Caki2 (cell line): ENCODE results near the gene DNAAF1. TPM values are rescaled to one million over a fixed set of nuclear protein-coding genes. Genes with fewer than 3 reads are reported as not detected.
"Not testable (repeated sequence)": the region's sequence is repeated elsewhere in the genome, so short reads cannot be mapped to it uniquely, and the experiment has no call there.

Experiments
- DNase-seq: peaks from one replicate; pipeline ENCODE4 v3.0.0-alpha.2; 2015; ENCODE audit warnings: low read depth
- in situ Hi-C: cut with HindIII; loops from 2 replicates; pipeline ENCODE4 v1.10.0; 2016; ENCODE audit warnings: low sequenced_read_pairs, low pct_unique_long_range_greater_than_20kb, mixed read lengths
- total RNA-seq: library from RNA; depleted of rRNA; stranded (reverse); fragments of >200 nt; shearing (Covaris generic); gene quantifications from 2 replicates; pipeline ENCODE4 v1.2.3, GENCODE V29; 2014; ENCODE audit warnings: low replicate concordance

DNAAF1 gene
- total RNA-seq, 1 experiment from 2014 or later, result 0.64 TPM

DNA sequence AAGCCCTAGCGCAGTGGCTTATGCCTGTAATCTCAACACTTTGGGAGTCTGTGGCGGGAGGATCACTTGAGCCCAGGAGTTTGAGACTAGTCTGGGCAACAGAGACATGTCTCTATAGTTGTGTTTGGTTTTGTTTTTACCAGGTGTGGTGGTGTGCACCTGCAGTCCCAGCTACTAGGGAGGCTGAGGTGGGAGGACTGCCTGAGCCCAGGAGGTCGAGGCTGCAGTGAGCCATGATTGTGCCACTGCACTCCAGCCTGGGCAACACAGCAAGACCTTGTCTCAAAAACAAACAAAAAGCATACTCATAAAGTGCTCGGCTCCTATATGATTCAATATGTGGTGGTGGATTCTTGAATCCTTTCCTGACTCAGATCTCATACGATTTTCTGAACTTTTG, 26.8 kb upstream of the DNAAF1 start:
- in situ Hi-C loops, DNase-seq: not testable (repeated sequence)

DNA sequence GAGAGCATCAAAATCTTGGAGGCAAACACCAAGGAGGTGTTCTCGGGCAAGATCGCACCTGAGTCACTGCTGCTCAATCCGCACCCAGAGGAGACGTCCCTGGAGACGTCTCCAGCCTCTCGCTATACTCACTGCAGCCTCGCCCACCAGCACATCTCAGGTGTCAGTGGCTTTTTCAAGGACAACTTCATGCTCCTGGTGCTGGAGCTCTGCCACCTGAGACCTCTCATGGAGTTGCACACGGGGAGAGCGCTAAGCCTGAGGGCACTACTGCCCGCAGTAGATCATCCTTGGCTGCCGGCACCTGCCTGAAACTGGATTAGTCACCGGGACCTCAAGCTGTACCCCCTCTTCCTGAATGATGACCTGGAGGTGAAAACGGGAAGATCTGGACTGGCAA, 25.7 kb upstream of the DNAAF1 start:
- DNase-seq, result no peak
- in situ Hi-C loops, result no loop called here

DNA sequence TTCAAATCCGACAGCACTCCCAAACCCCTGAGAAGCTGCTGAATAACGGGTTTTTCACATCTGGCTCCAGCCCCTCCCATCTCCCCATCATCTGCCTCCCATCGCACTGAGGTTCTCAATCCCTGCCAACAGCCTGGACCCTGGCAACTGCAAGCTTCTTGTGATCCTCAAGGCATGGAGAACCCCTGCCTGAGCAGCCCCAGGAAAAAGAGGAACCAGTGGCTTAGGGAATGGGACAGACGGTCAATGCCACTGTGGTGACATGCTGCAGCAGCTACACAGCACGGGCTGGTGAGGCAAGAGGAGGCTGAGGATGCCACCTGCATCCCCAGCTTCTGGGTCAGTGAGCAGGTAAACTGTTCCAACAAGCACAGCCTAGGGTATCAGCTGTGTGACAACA, 25.1 kb upstream of the DNAAF1 start:
- no peak for DNase-seq
- in situ Hi-C loops, result no loop called here

DNA sequence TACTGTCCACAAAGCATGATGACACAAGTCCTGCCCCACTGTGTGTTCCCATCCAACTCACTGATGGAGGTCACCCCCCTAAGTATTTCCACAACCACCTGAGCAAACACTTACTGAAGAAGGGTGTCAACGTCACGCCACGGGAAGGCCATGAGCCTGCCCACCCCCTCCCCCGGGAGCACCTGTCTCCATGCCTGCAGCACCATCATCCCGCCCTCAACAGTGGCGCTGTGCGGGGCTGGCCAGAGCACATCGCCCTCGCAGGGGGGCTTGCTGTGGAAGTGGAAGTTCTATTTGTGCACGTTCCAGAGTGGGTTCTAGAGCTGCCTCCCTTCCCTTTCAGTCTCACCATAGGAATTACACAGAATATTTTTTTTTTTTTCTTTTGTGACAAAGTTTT, 24.1 kb upstream of the DNAAF1 start:
- in situ Hi-C loops, result no loop called here
- no peak for DNase-seq

DNA sequence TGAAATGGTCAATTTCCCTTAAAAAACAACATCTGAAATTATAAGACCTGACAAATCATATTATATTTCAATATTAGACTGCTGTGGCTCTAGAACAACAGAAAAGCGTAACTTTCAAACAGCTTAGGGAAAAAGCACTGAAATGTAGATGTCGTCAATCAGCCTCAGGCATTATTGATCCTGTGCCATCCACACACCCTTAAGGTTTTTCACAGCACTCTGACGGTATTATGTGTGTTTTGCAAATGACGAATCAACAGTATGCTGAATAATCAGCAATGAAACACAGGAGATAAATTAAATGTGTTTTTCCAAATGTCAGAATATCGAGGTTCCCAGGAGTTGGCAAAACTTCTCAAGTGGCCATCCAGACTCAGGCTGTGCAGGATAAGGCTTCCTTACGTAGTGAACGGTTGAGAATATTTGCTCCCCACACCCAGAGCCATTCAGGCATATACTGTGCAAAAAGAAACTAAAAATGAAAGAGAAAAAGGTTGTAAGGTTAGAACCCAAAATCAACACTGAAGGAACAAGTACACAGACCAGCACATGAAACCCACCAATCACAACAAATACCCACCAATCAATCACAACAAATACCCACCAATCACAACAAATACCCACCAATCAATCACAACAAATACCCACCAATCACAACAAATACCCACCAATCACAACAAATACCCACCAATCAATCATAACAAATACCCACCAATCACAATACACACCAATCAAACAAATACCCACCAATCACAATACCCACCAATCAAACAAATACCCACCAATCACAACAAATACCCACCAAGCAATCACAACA, 20.6 kb upstream of the DNAAF1 start:
- in situ Hi-C loops, result no loop called here
- DNase-seq, result no peak

DNA sequence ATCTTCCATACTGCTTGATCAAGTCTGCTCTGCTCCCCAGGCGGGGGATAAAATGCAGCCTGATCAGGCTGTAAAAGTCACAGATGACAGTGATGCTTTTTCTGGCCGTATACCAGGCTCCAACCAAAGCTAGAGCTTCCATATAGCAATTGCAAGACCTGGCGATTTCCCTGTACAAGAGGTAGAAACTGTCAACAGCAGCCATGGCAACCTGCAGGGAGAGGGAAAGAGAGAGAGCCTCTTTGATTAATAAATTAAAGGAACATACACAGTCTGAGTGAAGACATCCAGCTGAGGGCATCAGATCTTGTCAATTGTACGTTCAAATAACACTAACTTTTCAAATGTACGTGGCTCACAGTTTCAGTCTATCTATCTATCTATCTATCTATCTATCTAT, 14.0 kb upstream of the DNAAF1 start:
- in situ Hi-C loops, result no loop called here

DNA sequence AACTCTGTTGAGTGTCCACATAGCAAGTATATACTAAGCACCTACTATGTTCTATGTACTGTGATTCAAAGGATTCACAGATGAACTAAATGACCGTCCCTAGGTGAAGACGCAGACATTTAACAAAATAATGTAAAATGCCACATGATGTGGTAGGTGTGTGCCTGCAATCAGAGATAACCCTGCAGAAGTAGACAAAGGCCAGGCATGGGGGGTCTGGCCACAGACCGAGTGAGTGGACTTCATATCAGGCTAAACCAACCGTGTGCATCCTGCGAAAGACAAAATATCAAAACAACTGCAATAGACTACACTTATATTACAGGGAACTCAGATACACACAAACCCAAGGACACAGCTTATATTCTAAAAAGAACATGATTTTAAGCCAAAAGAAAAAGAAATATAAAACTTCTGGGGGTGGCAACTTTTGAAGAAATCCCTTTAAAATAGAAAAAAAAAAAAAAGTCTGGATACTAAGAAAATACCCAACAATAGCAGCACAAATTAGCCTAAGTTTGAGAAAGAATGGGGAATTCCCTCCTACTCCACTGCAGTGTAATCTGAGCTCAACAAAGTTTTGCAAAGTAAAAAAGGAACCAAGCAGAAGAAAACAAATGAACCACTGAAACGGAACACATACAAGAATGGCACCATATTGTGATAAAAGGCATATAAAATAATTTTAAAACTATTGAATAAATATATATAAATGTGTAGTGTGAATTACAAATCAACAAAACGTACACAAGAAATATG, 12.4 kb upstream of the DNAAF1 start:
- DNase-seq, result no peak
- in situ Hi-C loops, result no loop called here

More for the DNA sequence above, 14.0 kb upstream of the DNAAF1 start:
- DNase-seq, result no peak

DNA sequence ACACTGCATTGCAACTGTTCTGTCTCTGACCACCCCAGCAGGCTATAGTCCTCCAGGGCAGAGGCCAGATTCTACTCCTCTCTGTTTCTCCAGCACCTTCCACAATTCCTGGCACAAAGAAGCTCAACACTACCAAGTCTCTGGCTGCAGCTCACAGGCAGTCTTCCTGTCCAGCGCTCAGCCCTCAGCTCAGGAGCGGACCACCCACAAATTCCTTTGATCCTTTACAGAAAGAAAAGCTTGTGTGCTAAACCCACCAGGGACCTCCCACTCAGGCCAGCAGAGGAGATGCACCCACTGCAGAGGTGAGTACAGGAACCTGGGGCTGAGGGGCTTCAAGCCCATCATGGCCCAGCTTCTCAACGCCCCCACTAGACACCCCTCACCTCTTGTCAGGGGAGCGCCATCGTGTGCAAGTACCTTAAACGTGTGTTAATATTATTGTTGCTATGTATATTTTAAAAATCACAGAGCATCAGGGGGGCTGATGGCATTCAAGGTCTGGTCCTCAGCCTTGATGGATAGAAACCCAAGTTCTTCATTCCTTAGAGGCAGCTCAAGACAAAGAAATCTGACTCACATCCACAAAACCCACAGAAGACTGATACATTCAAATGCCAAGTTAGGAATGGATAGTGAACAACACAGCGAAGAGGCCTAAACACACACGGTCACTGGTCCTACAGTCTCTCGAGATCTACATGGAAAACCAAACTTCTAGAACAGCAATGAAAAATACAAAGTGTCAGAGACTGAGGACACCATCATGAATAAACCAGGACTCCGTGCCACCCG, 8.6 kb upstream of the DNAAF1 start:
- in situ Hi-C loops, result no loop called here
- no peak for DNase-seq

DNA sequence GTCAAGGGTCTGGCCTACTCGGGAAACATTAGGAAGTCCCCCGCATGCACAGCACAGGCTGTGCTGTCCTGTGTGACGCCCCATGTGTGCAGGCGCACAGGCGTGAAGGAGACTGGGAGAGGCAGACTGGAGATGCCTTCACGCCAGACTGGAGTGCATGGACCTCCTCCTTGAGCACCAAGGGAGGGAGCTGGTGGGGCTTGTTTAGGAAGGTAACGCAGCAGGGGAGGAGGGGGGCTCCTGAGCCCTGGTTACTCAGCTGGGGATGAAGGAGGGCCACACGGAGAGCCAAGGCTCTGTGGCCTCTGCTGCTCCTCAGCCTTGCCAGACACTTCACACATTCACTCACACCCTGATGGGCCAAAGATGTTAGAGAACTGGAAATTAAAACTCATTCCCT, 7.8 kb upstream of the DNAAF1 start:
- in situ Hi-C loops, result no loop called here
- DNase-seq, result no peak

DNA sequence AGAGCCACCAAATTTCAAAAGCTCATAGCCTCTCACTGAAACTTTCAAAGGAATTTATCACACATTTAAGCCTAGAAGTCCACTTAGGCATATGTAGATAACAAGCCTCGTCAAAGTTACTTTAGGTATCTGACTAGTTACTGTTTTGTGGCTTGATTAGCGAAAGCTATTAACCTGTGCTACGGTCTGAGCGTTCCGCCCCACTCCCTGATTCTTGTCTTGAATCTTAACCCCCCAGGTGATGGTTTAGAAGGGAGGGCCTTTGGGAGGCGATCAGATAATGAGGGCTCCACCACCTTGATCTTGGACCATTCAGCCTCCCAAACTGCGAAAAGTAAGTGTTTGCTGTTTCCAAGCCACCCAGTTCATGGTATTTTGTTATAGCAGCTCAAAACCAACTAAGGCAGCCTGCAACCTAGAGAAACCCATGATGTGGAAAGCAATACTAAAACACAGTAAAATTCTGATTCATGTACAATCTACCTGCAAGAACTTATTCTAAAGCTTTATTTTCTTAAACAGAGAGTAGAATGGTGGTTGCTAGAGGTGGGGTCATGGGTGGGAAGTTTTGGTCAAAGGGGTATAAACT, 7.2 kb upstream of the DNAAF1 start:
- DNase-seq, result no peak
- in situ Hi-C loops, result no loop called here

DNA sequence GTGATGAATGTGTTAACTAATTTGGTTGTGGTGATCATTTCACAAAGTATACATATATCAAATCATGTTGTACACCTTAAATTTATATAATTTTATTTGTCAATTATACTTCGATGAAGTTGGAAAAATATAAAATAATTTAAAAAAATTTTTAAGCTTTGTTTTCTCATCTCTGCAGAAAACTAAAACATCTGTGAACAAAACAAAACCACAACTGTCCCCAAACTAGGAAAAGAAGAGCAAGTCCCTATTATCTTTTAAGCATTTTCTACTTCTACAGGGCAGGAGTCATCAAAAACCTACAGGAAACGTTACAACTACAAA, 6.6 kb upstream of the DNAAF1 start:
- in situ Hi-C loops, result no loop called here
- DNase-seq, result no peak

DNA sequence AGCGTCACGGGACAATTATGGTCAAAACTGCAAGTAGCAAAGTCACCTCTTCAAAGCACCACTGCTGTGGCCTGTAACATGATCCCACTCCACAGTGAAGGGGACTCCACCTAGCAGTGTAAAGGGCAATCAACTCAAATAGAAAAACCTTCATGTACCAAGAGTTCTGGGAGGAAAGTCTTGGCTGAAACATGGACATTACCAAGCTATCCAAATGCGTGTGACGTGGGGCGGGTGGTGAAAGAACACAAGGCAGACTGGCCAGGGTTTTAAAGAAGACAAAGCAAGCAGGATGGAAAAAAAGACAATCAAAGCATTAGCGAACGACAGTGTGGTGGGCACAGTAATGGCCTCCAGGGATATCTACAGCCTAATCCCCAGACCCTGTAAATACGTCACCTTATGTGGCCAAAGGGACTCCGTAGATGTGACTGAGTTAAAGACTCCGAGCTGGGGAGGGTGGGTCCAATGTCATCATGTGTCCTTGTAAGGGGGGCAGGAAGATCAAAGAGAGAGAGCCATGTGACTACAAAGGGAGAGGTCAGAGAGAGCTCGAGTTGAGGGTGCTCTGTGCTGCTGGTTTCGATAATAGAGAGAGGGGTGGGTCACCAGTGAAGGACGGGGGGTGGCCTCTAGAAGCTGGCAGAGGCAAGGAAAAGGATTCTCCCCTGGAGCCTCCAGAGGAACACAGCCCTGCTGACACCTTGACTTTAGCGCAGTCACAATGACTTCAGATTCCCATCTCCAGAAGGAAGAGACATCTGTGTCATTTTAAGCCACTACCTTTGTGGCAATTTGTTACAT, 6.1 kb upstream of the DNAAF1 start:
- DNase-seq, result peak; percentile 27
- in situ Hi-C loops, result no loop called here

DNA sequence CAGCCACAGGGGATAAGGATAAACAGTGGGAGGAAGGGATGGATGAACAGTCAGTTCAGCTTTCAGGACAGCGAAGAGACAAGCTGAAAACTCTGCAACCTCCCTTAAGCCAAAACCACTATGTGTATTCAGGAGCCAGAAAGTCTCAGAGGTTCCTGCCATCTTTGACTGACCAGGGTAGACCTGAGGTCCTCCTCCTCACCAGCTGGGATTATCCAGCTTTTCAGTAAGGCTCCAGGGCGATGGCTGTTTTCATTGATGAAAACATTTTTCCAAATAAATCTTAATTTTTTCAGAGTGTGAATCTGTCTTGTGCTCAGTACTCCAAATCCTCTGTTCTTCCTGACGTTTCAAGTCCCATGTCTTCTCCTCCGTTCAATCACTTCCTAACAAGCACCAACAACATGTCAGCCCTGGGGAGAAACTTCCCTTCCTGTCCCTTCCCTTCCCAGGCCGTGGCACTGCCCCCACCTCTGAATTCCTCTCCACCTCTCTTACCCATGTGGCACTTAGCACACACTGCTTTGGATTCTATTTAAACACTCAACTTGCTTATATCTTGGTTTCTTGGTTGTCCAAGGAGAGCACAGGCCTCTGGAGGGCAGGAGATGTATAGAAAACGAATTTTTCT, 5.4 kb upstream of the DNAAF1 start:
- in situ Hi-C loops, result no loop called here
- DNase-seq, result no peak

DNA sequence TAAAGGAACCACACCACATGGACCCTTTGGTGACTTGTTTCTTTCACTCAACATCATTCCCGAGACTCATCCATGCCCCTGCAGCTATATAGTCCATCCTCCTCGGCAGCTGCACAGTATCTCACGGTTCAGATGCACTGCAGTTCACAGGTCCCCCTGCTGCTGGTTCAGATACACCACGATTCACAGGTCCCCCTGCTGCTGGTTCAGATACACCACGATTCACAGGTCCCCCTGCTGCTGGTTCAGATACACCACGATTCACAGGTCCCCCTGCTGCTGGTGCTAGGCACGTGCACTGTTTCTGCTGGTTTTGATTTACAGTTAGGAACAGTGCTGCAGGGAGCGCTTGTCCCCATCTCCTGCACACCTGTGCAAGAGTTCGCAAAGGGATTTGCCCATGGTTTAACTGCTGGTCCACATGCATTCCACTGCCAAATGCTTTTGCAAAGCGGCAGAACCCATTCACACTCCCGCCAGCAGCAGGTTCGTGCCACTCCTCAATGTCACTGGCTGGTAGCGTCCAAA, 3.9 kb upstream of the DNAAF1 start:
- DNase-seq, result no peak
- in situ Hi-C loops, result no loop called here

DNA sequence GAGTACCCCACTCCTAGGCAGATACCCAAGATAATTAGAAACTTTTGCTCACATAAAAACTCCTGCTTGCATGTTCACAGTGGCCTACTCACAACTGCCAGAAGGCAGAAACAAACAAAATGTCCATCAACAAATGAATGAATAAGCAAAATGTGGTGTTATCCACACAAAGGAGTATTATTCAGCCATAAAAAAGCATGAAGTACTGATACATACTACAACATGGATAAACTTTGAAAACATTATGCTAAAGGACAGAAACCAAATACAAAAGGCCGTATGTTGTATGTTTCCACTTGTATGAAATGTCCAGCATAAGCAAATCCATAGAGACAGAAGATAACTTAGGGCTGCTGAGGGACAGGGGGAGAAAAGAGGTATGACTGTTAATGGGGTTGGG, 2.0 kb upstream of the DNAAF1 start:
- DNase-seq, result no peak
- in situ Hi-C loops, result no loop called here

DNA sequence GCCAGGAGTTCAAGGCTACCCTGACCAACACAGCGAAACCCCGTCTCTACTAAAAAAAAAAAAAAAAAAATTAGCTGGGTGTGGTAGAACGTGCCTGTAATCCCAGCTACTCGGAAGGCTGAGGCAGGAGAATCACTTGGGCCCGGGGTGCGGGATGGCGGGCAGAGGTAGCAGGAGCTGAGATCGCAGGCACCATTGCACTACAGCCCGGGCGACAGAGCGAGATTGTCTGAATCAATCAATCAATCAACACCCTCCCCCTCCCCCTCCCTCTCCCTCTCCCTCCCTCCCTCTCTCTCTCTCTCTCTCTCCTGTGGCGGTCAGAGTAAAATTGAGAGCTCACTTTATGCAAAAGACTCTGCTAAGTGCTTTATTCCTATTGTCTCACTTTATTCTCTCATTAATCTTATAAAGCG, 1.3 kb upstream of the DNAAF1 start:
- in situ Hi-C loops, result no loop called here
- DNase-seq, result no peak

DNA sequence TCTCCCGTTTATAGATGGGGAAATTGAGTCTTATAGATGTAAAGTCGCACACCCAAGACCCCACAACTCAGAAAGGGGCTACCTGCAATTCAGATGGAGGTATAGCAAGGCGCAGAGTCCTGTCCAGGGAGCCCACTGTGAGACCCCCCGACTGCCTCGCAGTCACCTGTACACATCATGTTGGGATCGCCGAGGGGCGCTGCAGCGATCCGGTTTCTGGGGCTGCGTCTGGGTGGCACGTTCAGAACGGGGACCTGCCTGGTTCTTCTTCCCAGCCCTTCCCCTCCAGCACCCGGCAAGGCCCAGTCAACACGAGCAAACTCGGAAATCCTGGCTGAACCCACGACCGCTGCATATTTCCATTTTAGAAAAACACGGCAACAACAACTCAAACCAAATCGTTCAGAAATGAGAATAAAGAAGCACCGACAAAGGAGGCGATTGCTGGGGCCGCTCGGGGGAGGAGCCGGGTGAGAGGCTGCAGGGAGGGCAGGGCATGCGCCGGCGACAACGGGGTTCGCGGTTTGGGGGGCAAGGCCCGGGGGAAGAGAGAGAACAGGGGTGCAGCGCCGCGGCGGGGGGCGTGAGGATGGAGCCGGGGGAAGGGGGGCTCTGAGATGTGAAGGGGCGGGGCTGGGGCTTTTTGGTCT, 774 bp upstream of the DNAAF1 start:
- peak; percentile 25 for DNase-seq
- in situ Hi-C loops, result no loop called here
